Myocyte (in vitro differentiated cells): Measurements from ENCODE around the gene BCAS3. TPM values are rescaled to one million over a fixed set of nuclear protein-coding genes. Genes with fewer than 3 reads are reported as not detected.
A peak's percentile ranks its signal among the peaks of the same experiment; 100 is the strongest.
"Not testable (repeated sequence)": the region's sequence is repeated elsewhere in the genome, so short reads cannot be mapped to it uniquely, and the experiment has no call there.

Experiments used
- DNase-seq: peaks from one replicate; pipeline ENCODE4 v3.0.0-alpha.2; 2012; ENCODE audit warnings: low read depth
- total RNA-seq: library from RNA; depleted of rRNA; stranded (reverse); fragments of >200 nt; gene quantifications from 2 replicates; pipeline ENCODE4 v1.2.3, GENCODE V29; 2014

The BCAS3 gene
- total RNA-seq, 1 donor from 2014 or later: 18.1 TPM

DNA sequence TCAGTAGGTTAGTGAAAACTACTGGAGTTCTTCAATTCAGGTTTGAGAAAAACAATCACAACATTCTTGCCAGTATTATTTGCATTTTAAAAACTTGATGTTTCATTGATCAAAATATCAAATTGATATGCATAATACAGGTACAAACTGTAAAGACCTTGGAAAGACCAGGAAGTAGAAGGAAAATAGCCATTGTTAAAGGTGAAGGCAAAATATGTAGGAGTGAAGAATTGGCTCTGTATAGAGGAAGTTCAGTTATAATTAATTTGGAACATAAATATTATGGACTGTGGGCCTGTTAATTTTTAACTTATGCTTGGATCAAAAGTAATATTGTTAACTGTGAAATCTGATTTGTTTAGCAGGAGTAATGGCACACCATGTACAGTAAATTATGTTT lies 112.6 kb downstream of the BCAS3 start:
- DNase-seq: no peak

DNA sequence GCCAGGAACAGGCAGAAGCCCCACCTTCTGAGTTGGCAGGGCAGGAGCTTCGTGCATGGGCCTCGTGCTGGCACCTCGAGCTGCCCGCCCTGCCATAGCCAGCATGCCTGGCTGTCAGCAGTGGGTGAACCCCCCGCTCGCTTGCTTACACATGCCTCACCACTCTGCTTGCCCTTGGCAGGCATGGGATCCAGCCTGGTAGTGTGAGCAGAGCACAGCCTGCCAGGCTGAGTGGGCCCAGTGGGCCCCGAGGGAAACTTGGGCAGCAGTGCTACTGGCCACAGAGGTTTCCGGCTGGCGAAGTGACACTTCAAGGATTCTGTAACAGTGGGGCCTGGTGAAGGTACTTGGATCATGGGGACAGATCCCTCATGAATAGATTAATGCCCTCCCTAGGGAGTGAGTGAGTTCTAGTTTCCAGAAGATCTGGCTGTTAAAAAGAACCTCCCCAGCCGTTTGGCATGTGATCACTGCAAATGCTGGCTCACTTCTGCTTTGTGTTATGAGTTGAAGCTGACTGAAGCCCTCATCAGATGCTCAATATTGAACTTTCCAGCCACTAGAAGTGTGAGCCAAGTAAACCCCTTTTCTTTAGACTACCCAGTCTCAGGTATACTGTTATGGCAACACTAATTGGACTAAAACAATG lies 114.7 kb downstream of the BCAS3 start:
- DNase-seq: no peak

- no peak for DNase-seq
Measured at GRCh38 chr17:60798576-60798975, 120.9 kb downstream of the BCAS3 start.

- no peak for DNase-seq
Measured at GRCh38 chr17:60802377-60802776, 124.7 kb downstream of the BCAS3 start.

DNA sequence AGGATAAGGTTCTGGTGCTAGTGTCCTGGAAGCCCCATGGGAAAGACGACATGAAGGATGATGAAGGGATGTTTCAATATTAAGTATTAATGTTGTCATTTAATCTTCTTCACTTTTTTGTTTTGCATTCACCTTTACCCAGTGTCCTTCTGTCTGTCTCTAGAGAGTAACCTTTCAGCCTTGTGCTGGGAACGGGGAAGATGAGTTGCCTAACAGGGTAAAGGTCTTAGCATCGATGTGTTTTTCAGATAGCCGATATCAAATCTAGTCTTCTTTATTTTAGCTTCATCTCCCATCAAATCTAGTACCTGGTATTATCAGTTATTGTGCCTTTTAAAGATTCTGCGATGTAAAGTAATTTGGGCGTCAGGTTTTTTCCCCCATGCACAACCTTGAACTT lies 125.4 kb downstream of the BCAS3 start:
- no peak for DNase-seq

DNA sequence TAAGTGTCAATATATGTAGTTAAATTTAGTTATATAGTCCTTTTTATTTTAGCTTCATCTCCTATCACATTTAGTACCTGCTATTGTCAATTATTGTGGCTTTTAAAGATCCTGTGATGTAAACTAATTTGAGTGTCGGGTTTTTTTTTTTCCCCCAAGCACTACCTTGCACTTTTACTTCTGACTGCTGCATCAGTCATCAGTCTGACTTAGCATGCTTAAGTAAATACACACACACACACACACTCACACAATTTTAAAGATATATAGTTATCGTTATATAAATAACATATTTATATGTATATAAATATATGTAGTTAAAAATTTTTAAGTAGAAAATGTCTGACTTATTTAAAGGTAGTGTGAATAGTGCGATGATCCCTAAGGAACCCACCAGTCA lies 127.2 kb downstream of the BCAS3 start:
- DNase-seq: no peak

- no peak for DNase-seq
Measured at GRCh38 chr17:60809421-60809820, 131.8 kb downstream of the BCAS3 start.

- DNase-seq: not testable (repeated sequence)
Measured at GRCh38 chr17:60814941-60815340, 137.3 kb downstream of the BCAS3 start.

GRCh38 chr17:60817192-60817591 lies 139.5 kb downstream of the BCAS3 start:
- peak; percentile 46 for DNase-seq

DNA sequence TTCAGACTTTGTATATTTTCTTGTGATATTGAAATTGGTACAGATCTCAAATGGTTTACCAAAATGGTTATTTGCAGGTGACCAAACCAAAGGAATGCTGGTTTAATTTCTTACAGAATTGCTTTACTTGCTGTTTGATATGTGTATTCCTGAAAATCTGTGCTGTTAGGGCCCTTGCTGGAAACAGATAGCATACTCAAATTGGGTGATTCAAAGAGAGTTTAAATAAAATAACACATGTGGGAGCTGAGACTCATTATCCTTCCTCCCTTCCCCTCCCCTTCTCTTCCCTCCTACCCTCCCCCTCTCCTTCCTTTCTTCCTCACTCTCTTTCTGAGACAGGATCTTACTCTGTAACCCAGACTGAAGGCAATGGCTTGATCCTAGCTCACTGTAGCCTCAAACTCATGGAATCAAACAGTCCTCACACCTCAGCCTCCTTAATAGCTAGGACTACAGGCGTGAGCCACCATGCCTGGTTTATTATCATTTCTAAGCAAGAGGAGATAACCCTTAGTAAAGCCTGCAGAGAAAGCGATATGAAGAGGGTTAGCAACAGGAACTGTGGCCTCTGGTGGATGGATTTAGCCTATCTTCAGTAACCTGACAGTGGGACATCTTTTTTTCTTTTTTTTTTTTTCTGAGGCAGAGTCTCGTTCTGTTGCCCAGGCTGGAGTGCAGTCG lies 141.9 kb downstream of the BCAS3 start:
- DNase-seq: no peak

GRCh38 chr17:60823515-60823914 lies 145.9 kb downstream of the BCAS3 start:
- DNase-seq: no peak

- no peak for DNase-seq
Measured at GRCh38 chr17:60825351-60825750, 147.7 kb downstream of the BCAS3 start.

DNA sequence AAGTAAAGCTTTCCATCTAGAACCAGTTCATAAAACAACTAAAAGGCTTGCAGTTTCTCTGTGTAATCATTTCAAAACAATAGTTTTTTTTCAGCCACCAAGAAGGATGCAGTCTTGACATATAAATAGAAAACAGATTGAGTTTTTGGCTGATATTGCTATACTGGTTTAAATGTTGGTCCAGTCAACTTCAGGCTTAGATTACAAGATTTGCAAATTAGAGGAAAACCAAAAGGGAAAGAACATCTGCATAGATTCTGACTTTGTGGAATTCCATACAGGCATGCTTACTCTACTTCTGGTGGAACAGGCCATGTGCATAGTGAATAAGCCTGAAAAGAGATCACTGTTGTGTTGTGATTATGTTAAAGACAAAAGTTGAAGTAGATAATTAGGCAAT lies 150.3 kb downstream of the BCAS3 start:
- DNase-seq: no peak

GRCh38 chr17:60832151-60832585 lies 154.5 kb downstream of the BCAS3 start:
- no peak for DNase-seq

DNA sequence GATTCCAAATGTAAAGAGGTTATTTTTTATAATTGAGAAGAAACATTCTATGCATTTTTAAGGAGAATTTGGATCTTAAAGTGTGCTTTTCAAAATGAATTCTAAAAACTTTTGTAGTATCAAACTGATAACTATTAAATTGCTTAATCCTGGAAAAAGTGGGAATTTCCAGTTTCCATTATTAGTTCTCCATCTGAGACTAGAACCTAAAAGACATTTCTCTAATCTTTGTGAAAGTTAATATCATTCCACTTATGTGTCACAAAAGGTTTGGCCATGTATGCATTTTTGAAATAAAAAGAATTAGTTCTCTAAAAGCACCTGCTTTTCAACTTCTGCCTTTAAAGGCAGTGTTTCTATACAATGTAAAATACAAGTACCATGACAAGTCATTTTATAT lies 155.0 kb downstream of the BCAS3 start:
- DNase-seq: no peak

DNA sequence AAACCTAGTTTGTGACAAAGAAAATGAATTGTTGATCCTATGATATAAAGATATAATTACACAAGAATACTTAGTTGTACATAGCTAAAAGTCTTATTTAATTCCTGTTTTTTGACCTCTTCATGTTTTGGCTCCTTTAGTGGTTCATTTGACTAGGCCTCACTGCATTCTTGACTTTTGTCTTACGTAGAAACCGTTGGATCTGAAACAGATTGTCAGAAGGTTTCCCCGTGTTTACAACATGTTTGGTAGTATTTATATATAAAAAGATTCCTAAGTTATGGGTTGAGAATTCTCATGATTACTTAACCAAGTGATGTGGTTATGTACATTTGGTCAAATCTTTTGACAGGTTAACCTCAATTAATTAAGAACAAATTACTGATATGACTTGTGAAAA lies 162.8 kb downstream of the BCAS3 start:
- DNase-seq: no peak

- DNase-seq: no peak
Measured at GRCh38 chr17:60845012-60845411, 167.4 kb downstream of the BCAS3 start.

GRCh38 chr17:60846175-60846574 lies 168.5 kb downstream of the BCAS3 start:
- DNase-seq: no peak

- no peak for DNase-seq
Measured at GRCh38 chr17:60851181-60851580, 173.5 kb downstream of the BCAS3 start.

DNA sequence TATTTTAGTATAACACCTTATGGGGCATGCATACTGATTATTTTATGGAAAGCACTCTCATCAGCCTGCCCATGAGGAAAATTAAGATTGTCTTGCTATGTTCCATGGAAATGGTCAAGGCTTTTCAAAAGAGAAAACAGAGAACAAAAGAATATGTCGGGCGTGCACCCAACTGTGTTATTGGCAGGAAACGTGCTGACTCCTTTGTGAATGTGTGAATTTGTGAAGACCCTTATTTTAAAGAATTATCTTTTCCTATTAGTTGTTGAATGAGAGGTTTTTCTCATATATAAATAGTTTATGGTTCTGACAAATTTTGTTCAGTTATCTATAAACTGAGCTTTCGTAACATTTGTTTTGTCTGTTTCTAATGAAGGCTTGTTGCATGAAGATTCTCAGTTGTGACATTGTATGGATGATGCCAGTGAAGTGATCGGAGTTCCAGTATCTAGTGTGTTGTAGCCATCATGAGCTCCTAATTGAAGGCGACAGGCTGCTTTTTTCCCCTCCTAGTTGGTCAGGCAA lies 180.0 kb downstream of the BCAS3 start:
- no peak for DNase-seq

DNA sequence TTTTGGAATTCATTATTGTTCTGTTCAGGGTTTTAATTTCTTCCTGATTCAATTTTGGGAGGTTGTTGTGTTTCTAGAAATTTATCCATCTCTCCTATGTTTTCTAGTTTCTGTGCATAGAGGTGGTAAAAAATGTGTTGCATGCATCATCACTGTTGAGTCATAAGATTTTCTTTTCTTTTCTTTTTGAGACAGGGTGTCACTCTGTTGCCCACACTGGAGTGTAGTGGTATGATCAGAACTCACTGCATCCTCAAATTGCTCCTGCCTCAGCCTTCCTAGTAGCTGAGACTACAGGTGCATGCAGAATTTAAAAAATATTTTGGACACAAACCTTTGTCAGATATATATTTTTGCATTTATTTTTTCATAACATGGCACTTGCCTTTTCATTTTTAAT lies 184.8 kb downstream of the BCAS3 start:
- no peak for DNase-seq

- DNase-seq: peak; percentile 39
Measured at GRCh38 chr17:60863892-60864707, 186.4 kb downstream of the BCAS3 start.
